ENCODE data around the gene ZDHHC14.

DNA sequence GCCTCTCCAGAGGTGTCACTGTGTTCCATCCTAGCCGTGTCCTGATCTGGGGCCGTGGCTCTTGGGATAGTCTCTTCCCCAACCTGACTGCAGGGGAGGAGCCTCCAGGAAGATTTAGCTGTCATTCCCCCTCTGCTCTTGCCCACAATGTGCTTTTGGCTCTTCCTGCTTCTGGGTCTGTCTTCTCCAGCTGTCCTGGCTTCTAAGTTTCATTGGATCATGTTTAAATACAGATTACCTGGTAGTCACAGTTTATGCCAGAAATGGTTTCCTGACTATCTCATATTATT lies 139.1 kb downstream of the ZDHHC14 start:
- TF ChIP-seq POLR2AphosphoS5 (IDR thresholded peaks at IDR 0.05; ENCODE audit: low read depth) (no peak), EZH2 (IDR thresholded peaks at IDR 0.05; ENCODE audit: low read depth, unreplicated experiment) (no peak), EZH2phosphoT487 (IDR thresholded peaks at IDR 0.05; ENCODE audit: unreplicated experiment) (no peak), ZNF114 (CRISPR knock-in tag; IDR thresholded peaks at IDR 0.05) (no peak)
- TF ChIP-seq, protein P1, sequence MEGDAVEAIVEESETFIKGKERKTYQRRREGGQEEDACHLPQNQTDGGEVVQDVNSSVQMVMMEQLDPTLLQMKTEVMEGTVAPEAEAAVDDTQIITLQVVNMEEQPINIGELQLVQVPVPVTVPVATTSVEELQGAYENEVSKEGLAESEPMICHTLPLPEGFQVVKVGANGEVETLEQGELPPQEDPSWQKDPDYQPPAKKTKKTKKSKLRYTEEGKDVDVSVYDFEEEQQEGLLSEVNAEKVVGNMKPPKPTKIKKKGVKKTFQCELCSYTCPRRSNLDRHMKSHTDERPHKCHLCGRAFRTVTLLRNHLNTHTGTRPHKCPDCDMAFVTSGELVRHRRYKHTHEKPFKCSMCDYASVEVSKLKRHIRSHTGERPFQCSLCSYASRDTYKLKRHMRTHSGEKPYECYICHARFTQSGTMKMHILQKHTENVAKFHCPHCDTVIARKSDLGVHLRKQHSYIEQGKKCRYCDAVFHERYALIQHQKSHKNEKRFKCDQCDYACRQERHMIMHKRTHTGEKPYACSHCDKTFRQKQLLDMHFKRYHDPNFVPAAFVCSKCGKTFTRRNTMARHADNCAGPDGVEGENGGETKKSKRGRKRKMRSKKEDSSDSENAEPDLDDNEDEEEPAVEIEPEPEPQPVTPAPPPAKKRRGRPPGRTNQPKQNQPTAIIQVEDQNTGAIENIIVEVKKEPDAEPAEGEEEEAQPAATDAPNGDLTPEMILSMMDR (conservative IDR thresholded peaks at IDR 0.05; ENCODE audit: low read depth in 2 of 2), result no peak
- TF ChIP-seq, protein P2, sequence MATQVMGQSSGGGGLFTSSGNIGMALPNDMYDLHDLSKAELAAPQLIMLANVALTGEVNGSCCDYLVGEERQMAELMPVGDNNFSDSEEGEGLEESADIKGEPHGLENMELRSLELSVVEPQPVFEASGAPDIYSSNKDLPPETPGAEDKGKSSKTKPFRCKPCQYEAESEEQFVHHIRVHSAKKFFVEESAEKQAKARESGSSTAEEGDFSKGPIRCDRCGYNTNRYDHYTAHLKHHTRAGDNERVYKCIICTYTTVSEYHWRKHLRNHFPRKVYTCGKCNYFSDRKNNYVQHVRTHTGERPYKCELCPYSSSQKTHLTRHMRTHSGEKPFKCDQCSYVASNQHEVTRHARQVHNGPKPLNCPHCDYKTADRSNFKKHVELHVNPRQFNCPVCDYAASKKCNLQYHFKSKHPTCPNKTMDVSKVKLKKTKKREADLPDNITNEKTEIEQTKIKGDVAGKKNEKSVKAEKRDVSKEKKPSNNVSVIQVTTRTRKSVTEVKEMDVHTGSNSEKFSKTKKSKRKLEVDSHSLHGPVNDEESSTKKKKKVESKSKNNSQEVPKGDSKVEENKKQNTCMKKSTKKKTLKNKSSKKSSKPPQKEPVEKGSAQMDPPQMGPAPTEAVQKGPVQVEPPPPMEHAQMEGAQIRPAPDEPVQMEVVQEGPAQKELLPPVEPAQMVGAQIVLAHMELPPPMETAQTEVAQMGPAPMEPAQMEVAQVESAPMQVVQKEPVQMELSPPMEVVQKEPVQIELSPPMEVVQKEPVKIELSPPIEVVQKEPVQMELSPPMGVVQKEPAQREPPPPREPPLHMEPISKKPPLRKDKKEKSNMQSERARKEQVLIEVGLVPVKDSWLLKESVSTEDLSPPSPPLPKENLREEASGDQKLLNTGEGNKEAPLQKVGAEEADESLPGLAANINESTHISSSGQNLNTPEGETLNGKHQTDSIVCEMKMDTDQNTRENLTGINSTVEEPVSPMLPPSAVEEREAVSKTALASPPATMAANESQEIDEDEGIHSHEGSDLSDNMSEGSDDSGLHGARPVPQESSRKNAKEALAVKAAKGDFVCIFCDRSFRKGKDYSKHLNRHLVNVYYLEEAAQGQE (IDR thresholded peaks at IDR 0.05; ENCODE audit: unreplicated experiment), result no peak
